GM18867 (cell line): ENCODE data around the gene PAIP1.
"Not testable (repeated sequence)": the region's sequence is repeated elsewhere in the genome, so short reads cannot be mapped to it uniquely, and the experiment has no call there.

Experiments used
- ATAC-seq: cut with Tn5 transposase; IDR thresholded peaks from one replicate; pipeline ENCODE4 v1.9.1; 2021; ENCODE audit warnings: mild to moderate bottlenecking, moderate library complexity; ENCODE audit not compliant: unreplicated experiment

PAIP1 gene

GRCh38 chr5:43556857-43557542, at the start of gene PAIP1:
Gene PAIP1, minus strand, starts transcription at chr5:43557077. Its CDS starts 231 bp downstream, at chr5:43556846.
- ATAC-seq: peak; percentile 74

- no peak for ATAC-seq
Observed at GRCh38 chr5:43606351-43606750, 49.5 kb upstream of the PAIP1 start.

- ATAC-seq: no peak
Observed at GRCh38 chr5:43604699-43605098, 47.8 kb upstream of the PAIP1 start.

- peak; percentile 54 for ATAC-seq
Observed at GRCh38 chr5:43603344-43604217, 46.7 kb upstream of the PAIP1 start.

- peak; percentile 82 for ATAC-seq
Observed at GRCh38 chr5:43602461-43603343, 45.8 kb upstream of the PAIP1 start, which contains the start of gene NNT. Gene NNT, plus strand, starts transcription at chr5:43603180. Its CDS starts 6,016 bp downstream, at chr5:43609196.

- peak; percentile 33 for ATAC-seq
Observed at GRCh38 chr5:43601454-43602260, 44.8 kb upstream of the PAIP1 start.

- ATAC-seq: not testable (repeated sequence)
Observed at GRCh38 chr5:43598927-43599326, 42.0 kb upstream of the PAIP1 start.

GRCh38 chr5:43592363-43592762, 35.5 kb upstream of the PAIP1 start:
- no peak for ATAC-seq

- no peak for ATAC-seq
Observed at GRCh38 chr5:43590700-43591099, 33.8 kb upstream of the PAIP1 start.

GRCh38 chr5:43589310-43589709, 32.4 kb upstream of the PAIP1 start:
- ATAC-seq: no peak

- ATAC-seq: no peak
Observed at GRCh38 chr5:43588842-43589241, 32.0 kb upstream of the PAIP1 start.

- ATAC-seq: no peak
Observed at GRCh38 chr5:43584166-43584699, 27.4 kb upstream of the PAIP1 start.

- ATAC-seq: no peak
Observed at GRCh38 chr5:43583724-43584123, 26.8 kb upstream of the PAIP1 start.

- no peak for ATAC-seq
Observed at GRCh38 chr5:43582082-43583005, 25.5 kb upstream of the PAIP1 start.

- ATAC-seq: no peak
Observed at GRCh38 chr5:43581398-43581797, 24.5 kb upstream of the PAIP1 start.

- ATAC-seq: not testable (repeated sequence)
Observed at GRCh38 chr5:43580402-43581210, 23.7 kb upstream of the PAIP1 start.

GRCh38 chr5:43573058-43573457, 16.2 kb upstream of the PAIP1 start:
- no peak for ATAC-seq

- no peak for ATAC-seq
Observed at GRCh38 chr5:43572357-43572756, 15.5 kb upstream of the PAIP1 start.
